ENCODE data around the gene PCGF1.

DNA sequence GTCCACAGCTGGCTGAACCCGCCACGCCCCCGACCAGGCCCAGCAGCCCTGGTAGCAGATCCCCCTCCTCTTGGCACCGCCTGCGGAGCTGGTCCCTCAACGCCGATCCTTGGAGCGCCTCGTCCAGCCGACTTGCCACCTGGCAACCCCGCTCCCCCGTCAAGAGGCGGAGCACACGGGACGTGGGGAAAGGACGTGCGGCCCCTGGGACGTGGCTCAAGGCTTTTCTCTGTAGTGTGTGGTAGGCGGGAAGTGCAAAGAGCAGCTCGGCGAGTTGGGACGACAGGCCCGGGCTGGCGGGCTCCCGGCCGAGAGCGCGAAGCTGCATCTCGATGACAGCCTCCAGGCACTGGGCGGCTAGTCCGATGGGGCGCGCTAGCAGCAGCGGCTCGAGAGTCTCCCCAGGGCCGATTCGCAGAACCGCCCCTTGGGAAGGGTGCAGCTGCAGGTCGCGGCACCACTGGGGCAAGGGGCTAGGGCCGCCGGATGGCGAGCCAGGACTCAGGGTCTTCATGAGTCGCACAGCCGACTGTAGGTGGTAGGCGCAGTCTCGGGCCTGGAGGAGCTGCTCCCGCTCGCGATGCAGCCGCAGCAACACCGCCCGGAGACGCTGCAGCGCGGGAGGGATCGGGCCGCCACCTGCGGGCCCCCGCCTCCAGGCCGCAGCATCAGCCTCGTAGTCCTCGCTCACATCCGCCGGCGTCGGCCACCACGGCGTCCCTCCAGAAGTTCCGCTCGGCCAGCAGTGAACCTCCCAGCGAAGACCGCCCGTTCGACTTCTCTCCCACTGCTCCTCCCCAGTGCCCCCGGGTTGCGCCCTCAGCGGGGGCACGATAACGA is 25.3 kb downstream of the PCGF1 start:
- TF ChIP-seq YY1 (IDR thresholded peaks at IDR 0.05; ENCODE audit: low read depth, low read length) (no peak), TEAD4 (IDR thresholded peaks at IDR 0.05; ENCODE audit: low read depth, low read length) (no peak), POLR2AphosphoS5 (IDR thresholded peaks at IDR 0.05; ENCODE audit: low read depth, low read length) (no peak), EZH2 (IDR thresholded peaks at IDR 0.05; ENCODE audit: low read depth, low read length, severe bottlenecking) (no peak), JUND (IDR thresholded peaks at IDR 0.05; ENCODE audit: low read length) (no peak), EGR1 (IDR thresholded peaks at IDR 0.05; ENCODE audit: borderline replicate concordance, low read depth, low read length) (no peak)
- TF ChIP-seq, protein P1, sequence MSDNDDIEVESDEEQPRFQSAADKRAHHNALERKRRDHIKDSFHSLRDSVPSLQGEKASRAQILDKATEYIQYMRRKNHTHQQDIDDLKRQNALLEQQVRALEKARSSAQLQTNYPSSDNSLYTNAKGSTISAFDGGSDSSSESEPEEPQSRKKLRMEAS (IDR thresholded peaks at IDR 0.05): peak; percentile 8; the same call in 1 of the 2 replicates
- TF ChIP-seq, protein P2, sequence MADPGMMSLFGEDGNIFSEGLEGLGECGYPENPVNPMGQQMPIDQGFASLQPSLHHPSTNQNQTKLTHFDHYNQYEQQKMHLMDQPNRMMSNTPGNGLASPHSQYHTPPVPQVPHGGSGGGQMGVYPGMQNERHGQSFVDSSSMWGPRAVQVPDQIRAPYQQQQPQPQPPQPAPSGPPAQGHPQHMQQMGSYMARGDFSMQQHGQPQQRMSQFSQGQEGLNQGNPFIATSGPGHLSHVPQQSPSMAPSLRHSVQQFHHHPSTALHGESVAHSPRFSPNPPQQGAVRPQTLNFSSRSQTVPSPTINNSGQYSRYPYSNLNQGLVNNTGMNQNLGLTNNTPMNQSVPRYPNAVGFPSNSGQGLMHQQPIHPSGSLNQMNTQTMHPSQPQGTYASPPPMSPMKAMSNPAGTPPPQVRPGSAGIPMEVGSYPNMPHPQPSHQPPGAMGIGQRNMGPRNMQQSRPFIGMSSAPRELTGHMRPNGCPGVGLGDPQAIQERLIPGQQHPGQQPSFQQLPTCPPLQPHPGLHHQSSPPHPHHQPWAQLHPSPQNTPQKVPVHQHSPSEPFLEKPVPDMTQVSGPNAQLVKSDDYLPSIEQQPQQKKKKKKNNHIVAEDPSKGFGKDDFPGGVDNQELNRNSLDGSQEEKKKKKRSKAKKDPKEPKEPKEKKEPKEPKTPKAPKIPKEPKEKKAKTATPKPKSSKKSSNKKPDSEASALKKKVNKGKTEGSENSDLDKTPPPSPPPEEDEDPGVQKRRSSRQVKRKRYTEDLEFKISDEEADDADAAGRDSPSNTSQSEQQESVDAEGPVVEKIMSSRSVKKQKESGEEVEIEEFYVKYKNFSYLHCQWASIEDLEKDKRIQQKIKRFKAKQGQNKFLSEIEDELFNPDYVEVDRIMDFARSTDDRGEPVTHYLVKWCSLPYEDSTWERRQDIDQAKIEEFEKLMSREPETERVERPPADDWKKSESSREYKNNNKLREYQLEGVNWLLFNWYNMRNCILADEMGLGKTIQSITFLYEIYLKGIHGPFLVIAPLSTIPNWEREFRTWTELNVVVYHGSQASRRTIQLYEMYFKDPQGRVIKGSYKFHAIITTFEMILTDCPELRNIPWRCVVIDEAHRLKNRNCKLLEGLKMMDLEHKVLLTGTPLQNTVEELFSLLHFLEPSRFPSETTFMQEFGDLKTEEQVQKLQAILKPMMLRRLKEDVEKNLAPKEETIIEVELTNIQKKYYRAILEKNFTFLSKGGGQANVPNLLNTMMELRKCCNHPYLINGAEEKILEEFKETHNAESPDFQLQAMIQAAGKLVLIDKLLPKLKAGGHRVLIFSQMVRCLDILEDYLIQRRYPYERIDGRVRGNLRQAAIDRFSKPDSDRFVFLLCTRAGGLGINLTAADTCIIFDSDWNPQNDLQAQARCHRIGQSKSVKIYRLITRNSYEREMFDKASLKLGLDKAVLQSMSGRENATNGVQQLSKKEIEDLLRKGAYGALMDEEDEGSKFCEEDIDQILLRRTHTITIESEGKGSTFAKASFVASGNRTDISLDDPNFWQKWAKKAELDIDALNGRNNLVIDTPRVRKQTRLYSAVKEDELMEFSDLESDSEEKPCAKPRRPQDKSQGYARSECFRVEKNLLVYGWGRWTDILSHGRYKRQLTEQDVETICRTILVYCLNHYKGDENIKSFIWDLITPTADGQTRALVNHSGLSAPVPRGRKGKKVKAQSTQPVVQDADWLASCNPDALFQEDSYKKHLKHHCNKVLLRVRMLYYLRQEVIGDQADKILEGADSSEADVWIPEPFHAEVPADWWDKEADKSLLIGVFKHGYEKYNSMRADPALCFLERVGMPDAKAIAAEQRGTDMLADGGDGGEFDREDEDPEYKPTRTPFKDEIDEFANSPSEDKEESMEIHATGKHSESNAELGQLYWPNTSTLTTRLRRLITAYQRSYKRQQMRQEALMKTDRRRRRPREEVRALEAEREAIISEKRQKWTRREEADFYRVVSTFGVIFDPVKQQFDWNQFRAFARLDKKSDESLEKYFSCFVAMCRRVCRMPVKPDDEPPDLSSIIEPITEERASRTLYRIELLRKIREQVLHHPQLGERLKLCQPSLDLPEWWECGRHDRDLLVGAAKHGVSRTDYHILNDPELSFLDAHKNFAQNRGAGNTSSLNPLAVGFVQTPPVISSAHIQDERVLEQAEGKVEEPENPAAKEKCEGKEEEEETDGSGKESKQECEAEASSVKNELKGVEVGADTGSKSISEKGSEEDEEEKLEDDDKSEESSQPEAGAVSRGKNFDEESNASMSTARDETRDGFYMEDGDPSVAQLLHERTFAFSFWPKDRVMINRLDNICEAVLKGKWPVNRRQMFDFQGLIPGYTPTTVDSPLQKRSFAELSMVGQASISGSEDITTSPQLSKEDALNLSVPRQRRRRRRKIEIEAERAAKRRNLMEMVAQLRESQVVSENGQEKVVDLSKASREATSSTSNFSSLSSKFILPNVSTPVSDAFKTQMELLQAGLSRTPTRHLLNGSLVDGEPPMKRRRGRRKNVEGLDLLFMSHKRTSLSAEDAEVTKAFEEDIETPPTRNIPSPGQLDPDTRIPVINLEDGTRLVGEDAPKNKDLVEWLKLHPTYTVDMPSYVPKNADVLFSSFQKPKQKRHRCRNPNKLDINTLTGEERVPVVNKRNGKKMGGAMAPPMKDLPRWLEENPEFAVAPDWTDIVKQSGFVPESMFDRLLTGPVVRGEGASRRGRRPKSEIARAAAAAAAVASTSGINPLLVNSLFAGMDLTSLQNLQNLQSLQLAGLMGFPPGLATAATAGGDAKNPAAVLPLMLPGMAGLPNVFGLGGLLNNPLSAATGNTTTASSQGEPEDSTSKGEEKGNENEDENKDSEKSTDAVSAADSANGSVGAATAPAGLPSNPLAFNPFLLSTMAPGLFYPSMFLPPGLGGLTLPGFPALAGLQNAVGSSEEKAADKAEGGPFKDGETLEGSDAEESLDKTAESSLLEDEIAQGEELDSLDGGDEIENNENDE (IDR thresholded peaks at IDR 0.05; ENCODE audit: insufficient replicate concordance, low read length): no peak
- TF ChIP-seq, protein P3, sequence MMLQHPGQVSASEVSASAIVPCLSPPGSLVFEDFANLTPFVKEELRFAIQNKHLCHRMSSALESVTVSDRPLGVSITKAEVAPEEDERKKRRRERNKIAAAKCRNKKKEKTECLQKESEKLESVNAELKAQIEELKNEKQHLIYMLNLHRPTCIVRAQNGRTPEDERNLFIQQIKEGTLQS (IDR thresholded peaks at IDR 0.05; ENCODE audit: insufficient read depth, low read depth, low read length): no peak
